ENCODE data around the gene FJX1.

Gene FJX1

DNA sequence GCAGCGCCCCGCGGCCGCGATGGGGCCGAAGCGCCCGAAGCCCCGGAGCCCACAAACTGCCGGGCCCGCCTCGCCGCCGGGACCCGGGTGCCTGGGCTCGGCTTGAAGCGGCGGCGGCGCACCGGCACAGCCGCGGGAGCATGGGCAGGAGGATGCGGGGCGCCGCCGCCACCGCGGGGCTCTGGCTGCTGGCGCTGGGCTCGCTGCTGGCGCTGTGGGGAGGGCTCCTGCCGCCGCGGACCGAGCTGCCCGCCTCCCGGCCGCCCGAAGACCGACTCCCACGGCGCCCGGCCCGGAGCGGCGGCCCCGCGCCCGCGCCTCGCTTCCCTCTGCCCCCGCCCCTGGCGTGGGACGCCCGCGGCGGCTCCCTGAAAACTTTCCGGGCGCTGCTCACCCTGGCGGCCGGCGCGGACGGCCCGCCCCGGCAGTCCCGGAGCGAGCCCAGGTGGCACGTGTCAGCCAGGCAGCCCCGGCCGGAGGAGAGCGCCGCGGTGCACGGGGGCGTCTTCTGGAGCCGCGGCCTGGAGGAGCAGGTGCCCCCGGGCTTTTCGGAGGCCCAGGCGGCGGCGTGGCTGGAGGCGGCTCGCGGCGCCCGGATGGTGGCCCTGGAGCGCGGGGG is 346 bp downstream of the FJX1 start:
- Histone ChIP-seq H3K4me3 (peak overlapping the region; percentile 92), H4K20me1 (peaks cover 38% of the 10 kb centered on the region), H3K9me3 (no peaks in the 10 kb centered on the region), H3K36me3 (no peaks in the 10 kb centered on the region), H3K27ac (peak overlapping the region; percentile 99), H3K9ac (peak overlapping the region; percentile 97), H3K4me1 (peaks cover 46% of the 10 kb centered on the region), H3K4me2 (peak overlapping the region; percentile 97), H3K27me3 (no peaks in the 10 kb centered on the region)
- TF ChIP-seq Cebpa-rat (IDR thresholded peaks at IDR 0.05), result no peak

DNA sequence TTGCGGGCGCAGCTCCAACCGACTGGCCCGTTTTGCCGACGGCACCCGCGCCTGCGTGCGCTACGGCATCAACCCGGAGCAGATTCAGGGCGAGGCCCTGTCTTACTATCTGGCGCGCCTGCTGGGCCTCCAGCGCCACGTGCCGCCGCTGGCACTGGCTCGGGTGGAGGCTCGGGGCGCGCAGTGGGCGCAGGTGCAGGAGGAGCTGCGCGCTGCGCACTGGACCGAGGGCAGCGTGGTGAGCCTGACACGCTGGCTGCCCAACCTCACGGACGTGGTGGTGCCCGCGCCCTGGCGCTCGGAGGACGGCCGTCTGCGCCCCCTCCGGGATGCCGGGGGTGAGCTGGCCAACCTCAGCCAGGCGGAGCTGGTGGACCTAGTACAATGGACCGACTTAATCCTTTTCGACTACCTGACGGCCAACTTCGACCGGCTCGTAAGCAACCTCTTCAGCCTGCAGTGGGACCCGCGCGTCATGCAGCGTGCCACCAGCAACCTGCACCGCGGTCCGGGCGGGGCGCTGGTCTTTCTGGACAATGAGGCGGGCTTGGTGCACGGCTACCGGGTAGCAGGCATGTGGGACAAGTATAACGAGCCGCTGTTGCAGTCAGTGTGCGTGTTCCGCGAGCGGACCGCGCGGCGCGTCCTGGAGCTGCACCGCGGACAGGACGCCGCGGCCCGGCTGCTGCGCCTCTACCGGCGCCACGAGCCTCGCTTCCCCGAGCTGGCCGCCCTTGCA is 1.0 kb downstream of the FJX1 start:
- Histone ChIP-seq H3K27ac (peak overlapping the region; percentile 99), H3K9ac (peak overlapping the region; percentile 97)

DNA sequence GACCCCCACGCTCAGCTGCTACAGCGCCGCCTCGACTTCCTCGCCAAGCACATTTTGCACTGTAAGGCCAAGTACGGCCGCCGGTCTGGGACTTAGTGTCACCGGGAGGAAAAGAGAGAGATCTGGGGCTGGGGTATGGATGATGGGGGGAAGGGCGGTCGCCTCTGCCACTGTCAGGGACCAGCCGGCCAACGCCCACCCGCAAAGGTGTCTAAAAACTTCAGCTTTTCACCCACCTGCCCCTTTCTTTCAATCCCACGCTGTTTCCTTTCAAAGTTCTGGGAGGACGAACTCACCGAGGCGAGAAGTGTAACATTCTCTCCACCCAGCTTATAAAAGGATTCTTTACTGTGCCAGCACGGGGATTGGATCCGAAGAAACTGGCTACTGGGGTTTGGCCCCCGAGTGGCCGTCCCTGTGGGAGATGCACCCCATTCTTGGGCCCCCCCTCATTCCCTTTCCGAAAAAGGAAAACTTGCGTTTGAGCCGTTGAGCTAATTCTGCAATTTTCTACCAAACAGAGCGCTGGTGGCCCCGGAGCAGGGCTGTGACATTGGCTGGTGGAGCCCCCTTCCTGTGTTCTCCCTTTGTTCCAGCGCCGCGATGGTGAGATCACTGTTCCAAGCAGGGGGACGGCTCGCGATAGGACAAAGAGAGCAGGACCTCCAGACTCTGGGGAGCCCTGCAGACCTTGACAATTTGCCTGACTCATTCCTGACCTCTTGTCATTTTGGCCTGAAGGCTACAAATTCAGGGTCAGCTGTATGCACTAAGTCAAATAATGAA is 1.8 kb downstream of the FJX1 start:
- peaks cover 42% of the 10 kb centered on the region for H4K20me1 ChIP-seq
- no peaks in the 10 kb centered on the region for H3K36me3 ChIP-seq
- peak overlapping the region; percentile 92 for H3K4me3 ChIP-seq
- no peaks in the 10 kb centered on the region for H3K9me3 ChIP-seq
- no peaks in the 10 kb centered on the region for H3K27me3 ChIP-seq
- peak overlapping the region; percentile 99 for H3K27ac ChIP-seq
- peaks cover 49% of the 10 kb centered on the region for H3K4me1 ChIP-seq
- H3K4me2 ChIP-seq, result peak overlapping the region; percentile 97
- TF ChIP-seq Cebpa-rat (IDR thresholded peaks at IDR 0.05), result no peak
- peak overlapping the region; percentile 97 for H3K9ac ChIP-seq

More for the DNA sequence above, 1.0 kb downstream of the FJX1 start:
- peaks cover 42% of the 10 kb centered on the region for H4K20me1 ChIP-seq
- no peaks in the 10 kb centered on the region for H3K9me3 ChIP-seq
- H3K4me2 ChIP-seq, result peak overlapping the region; percentile 97
- H3K36me3 ChIP-seq, result no peaks in the 10 kb centered on the region
- peak overlapping the region; percentile 92 for H3K4me3 ChIP-seq
- no peak for TF ChIP-seq Cebpa-rat (IDR thresholded peaks at IDR 0.05)
- peaks cover 49% of the 10 kb centered on the region for H3K4me1 ChIP-seq
- H3K27me3 ChIP-seq, result no peaks in the 10 kb centered on the region

DNA sequence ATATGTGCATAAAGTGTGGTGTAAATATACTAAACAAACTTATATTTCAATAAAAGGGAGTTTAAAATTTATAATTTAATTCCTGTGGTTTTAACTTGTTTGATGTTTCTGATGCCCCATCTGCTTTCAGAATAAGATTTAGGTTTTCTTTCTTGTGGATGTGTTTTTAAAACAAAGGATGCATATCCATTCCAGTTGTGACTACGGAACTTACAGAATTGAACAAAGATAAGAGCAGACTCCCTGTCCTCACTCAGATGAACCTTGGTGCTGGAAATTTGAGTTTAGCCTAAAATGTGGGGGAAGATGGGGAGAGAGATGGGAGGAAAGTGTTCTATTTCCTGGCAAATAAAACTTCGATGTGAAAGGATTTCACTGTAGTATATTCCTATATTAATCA is 2.5 kb downstream of the FJX1 start:
- no peaks in the 10 kb centered on the region for H3K27me3 ChIP-seq
- no peak for TF ChIP-seq Cebpa-rat (IDR thresholded peaks at IDR 0.05)
- peak overlapping the region; percentile 92 for H3K4me3 ChIP-seq
- H3K4me2 ChIP-seq, result peak overlapping the region; percentile 97
- H4K20me1 ChIP-seq, result peaks cover 42% of the 10 kb centered on the region
- H3K36me3 ChIP-seq, result no peaks in the 10 kb centered on the region
- H3K9ac ChIP-seq, result peak overlapping the region; percentile 97
- peak overlapping the region; percentile 99 for H3K27ac ChIP-seq
- H3K4me1 ChIP-seq, result peaks cover 49% of the 10 kb centered on the region
- H3K9me3 ChIP-seq, result no peaks in the 10 kb centered on the region

DNA sequence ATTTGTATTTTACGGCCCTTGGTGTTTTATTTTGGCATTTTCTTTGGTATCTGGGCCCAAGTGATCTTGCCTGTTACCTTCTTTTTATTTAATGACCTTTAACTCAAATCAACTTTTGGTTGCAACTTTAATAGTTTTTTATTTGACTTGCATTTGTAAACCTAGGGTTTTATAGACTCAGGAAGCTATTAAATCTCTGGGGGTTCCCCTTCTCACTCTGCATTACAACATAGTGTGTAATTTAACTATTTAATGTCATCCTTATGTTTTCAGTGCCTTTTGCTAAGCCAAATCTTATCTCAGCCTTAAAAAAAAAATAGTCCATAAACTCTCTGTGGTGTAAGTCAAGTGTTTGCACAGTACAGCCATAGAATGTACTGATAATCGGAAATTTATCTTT is 3.4 kb downstream of the FJX1 start:
- peaks cover 42% of the 10 kb centered on the region for H4K20me1 ChIP-seq
- peak overlapping the region; percentile 97 for H3K9ac ChIP-seq
- peak overlapping the region; percentile 11; the same call in 1 of the 2 replicates for H3K27ac ChIP-seq
- H3K4me1 ChIP-seq, result peaks cover 45% of the 10 kb centered on the region
- TF ChIP-seq Cebpa-rat (IDR thresholded peaks at IDR 0.05), result no peak
- H3K4me3 ChIP-seq, result peak overlapping the region; percentile 92
- H3K4me2 ChIP-seq, result peak overlapping the region; percentile 97
- H3K36me3 ChIP-seq, result no peaks in the 10 kb centered on the region
- no peaks in the 10 kb centered on the region for H3K9me3 ChIP-seq
- H3K27me3 ChIP-seq, result no peaks in the 10 kb centered on the region

DNA sequence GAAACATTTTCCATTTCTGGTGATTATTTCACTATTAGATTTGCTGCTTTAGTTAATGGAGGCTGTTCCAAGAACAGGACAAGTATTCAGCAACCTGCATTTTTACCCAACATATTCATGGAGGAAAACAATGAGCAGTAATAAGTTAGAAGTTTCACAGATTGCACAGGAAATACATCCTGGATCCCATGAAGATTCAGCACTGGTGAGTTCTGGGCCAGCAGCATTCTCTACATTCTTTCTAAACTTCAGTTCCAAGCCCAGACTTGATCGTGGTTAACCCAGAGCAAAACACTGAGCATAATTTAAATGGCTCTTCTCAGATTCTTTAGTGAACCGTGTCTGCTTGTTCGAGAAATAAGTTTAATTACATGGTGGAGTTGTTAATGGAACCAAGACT is 3.8 kb downstream of the FJX1 start:
- 0 out of 2 replicates have a peak overlapping the region, but pooled peaks have one; percentile 11 for H3K27ac ChIP-seq
- H3K9ac ChIP-seq, result 0 out of 2 replicates have a peak overlapping the region, but pooled peaks have one; percentile 97
- H3K4me1 ChIP-seq, result peaks cover 41% of the 10 kb centered on the region
- peak overlapping the region; percentile 92 for H3K4me3 ChIP-seq
- TF ChIP-seq Cebpa-rat (IDR thresholded peaks at IDR 0.05), result no peak
- no peaks in the 10 kb centered on the region for H3K9me3 ChIP-seq
- peaks cover 42% of the 10 kb centered on the region for H4K20me1 ChIP-seq
- H3K36me3 ChIP-seq, result no peaks in the 10 kb centered on the region
- no peaks in the 10 kb centered on the region for H3K27me3 ChIP-seq
- peak overlapping the region; percentile 97 for H3K4me2 ChIP-seq

DNA sequence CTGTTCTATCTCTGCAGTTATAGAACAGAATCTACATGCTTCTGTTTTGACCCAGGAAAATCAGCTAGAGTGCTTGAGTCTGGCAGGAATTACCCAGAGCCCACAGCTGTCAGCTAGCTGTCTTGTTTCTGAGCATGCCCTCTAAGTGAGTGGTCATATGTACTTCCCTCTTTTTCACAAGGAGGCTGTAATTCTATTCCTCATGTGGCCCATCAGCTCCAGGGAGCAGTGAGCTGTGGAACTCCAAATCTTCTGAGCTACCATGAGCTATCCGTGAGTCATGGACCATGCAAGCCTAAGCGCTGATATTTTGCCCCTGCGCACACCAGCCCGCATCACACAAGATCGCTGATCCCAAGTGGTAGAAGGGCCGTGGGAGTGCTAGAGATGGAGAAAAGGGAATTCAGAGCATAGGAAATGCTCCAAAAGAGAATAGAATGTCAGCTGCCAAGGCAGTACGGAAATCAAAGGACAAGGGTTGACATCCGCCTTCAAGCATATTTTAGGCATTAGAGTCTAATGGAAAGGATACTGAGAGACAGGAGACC is 5.4 kb downstream of the FJX1 start:
- no peak overlapping the region for H3K4me3 ChIP-seq
- no peaks in the 10 kb centered on the region for H3K9me3 ChIP-seq
- 0 out of 2 replicates have a peak overlapping the region, but pooled peaks have one; percentile 97 for H3K4me2 ChIP-seq
- peaks cover 42% of the 10 kb centered on the region for H4K20me1 ChIP-seq
- H3K36me3 ChIP-seq, result no peaks in the 10 kb centered on the region
- H3K9ac ChIP-seq, result no peak overlapping the region
- H3K4me1 ChIP-seq, result peaks cover 32% of the 10 kb centered on the region
- TF ChIP-seq Cebpa-rat (IDR thresholded peaks at IDR 0.05), result no peak
- no peaks in the 10 kb centered on the region for H3K27me3 ChIP-seq
- H3K27ac ChIP-seq, result no peak overlapping the region

DNA sequence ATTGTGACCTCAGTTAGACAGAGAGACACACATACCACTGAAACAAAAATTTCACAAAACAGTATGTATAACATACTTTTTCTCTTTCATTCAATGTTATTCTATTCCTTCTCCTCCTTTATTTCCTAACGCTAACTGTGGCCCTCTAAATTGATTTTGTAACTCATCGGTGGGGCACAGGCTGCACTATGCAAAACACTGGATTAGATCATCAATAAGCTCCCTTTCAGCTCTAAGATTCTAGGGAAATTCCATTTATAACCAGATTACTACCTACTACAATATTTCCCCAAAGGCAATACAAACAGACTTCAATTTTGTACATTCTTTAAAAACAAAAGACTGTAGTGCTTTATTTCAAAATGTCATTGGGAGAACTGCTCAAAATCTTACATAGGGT is 6.1 kb downstream of the FJX1 start:
- H3K9me3 ChIP-seq, result no peaks in the 10 kb centered on the region
- H4K20me1 ChIP-seq, result peaks cover 42% of the 10 kb centered on the region
- H3K27ac ChIP-seq, result no peak overlapping the region
- H3K27me3 ChIP-seq, result no peaks in the 10 kb centered on the region
- H3K4me2 ChIP-seq, result no peak overlapping the region
- H3K9ac ChIP-seq, result no peak overlapping the region
- no peak for TF ChIP-seq Cebpa-rat (IDR thresholded peaks at IDR 0.05)
- no peaks in the 10 kb centered on the region for H3K36me3 ChIP-seq
- peaks cover 32% of the 10 kb centered on the region for H3K4me1 ChIP-seq
- no peak overlapping the region for H3K4me3 ChIP-seq

DNA sequence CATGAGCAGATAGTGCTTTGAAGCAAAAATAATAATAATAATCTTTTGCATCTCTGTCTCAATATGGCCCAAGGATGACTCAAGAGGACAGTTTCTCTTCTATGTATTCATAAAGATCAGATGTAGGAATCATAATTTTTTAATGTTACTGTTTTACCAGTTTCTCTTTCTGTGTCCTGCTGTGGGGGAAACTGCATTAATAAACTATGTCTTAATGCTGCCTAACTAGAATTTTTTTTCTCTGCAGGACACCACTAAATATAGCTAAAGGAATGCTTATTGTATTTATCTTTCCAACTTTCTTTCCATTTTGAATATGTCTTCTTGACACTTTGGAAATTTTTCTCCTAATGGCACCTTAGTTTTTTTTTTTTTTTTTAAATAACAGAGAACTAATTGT is 6.5 kb downstream of the FJX1 start:
- H3K36me3 ChIP-seq, result no peaks in the 10 kb centered on the region
- no peak overlapping the region for H3K9ac ChIP-seq
- H3K4me2 ChIP-seq, result no peak overlapping the region
- TF ChIP-seq Cebpa-rat (IDR thresholded peaks at IDR 0.05), result no peak
- H4K20me1 ChIP-seq, result peaks cover 42% of the 10 kb centered on the region
- peaks cover 32% of the 10 kb centered on the region for H3K4me1 ChIP-seq
- H3K9me3 ChIP-seq, result no peaks in the 10 kb centered on the region
- no peak overlapping the region for H3K4me3 ChIP-seq
- no peak overlapping the region for H3K27ac ChIP-seq
- no peaks in the 10 kb centered on the region for H3K27me3 ChIP-seq
